ENCODE measurements around the gene CLEC16A.

The CLEC16A gene

GRCh38 chr16:11225677-11226549 lies 281.5 kb downstream of the CLEC16A start:
- no peak for DNase-seq (ENCODE audit: low spot score)

GRCh38 chr16:11229432-11229831 lies 285.1 kb downstream of the CLEC16A start:
- DNase-seq (ENCODE audit: low spot score), result no peak

- no peak for DNase-seq (ENCODE audit: low spot score)
Measured at GRCh38 chr16:11229906-11230305, 285.5 kb downstream of the CLEC16A start.

- DNase-seq (ENCODE audit: low spot score), result no peak
Measured at GRCh38 chr16:11231367-11231970, 287.1 kb downstream of the CLEC16A start.
